HG02678 (cell line): ENCODE data around the gene ZP2.
"Not testable (repeated sequence)": the region's sequence is repeated elsewhere in the genome, so short reads cannot be mapped to it uniquely, and the experiment has no call there.

Experiments used
- ATAC-seq: cut with Tn5 transposase; IDR thresholded peaks from one replicate; pipeline ENCODE4 v1.9.1; 2021; ENCODE audit warnings: mild to moderate bottlenecking, moderate library complexity; ENCODE audit not compliant: unreplicated experiment

The ZP2 gene

GRCh38 chr16:21153124-21153729, 58.1 kb downstream of the ZP2 start:
- ATAC-seq, result not testable (repeated sequence)

- ATAC-seq, result not testable (repeated sequence)
These were observed 59.0 kb downstream of the ZP2 start for GRCh38 chr16:21152160-21153030.

GRCh38 chr16:21150375-21151001, 60.9 kb downstream of the ZP2 start, which contains the start of gene DNAH3:
TSS of gene DNAH3 (minus strand) at chr16:21150846. CDS start at chr16:21150319, 527 bp downstream.
- no peak for ATAC-seq
